Tibial nerve (tissue), 4 donors: Measurements from ENCODE around the gene SMAD5.

ENCODE experiments used
- CTCF ChIP-seq, 5 experiments: fragments of 200-600 bp in 3 of 5; fragments of 450-650 bp in 2 of 5; sonication (generic) in 3 of 5; IDR thresholded peaks; one replicate each; pipeline ENCODE4 v1.5.1; 2016 to 2019; ENCODE audit warnings: antibody characterized with exemption in 5 of 5, mild to moderate bottlenecking in 3 of 5, moderate library complexity in 2 of 5
- EP300 ChIP-seq, 2 donors: sonication (generic); formaldehyde crosslinking; IDR thresholded peaks; one replicate each; pipeline ENCODE4 v1.6.1; 2017; ENCODE audit warnings: antibody characterized with exemption in 2 of 2, mild to moderate bottlenecking in 1 of 2
- POLR2A ChIP-seq, 2 donors: fragments of 450-650 bp; IDR thresholded peaks; one replicate each; pipeline ENCODE4 v1.6.1; 2017; ENCODE audit warnings: antibody characterized with exemption in 2 of 2, mild to moderate bottlenecking in 2 of 2, moderate library complexity in 2 of 2

DNA sequence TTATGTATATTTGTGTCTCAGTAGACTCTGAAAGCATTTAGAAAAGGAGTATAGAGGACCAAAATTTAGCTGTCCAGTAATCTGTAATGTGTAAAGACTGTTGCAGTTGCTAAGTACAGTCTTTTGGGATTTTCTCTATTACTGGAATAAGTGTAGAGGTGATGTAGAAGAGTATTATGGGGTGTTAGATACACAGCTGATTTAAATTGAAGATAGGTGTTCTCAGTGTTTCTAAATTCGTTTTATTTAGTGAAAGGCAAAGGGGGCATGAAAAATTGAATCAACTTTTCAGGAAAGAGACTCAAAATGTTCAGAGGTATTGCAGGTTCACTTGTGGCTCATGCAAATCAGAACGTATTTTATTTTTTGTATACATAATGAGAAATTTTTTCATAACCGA is 13.6 kb downstream of the SMAD5 start:
- TF ChIP-seq CTCF (IDR thresholded peaks at IDR 0.05) = no peak
- no peak for TF ChIP-seq POLR2A (IDR thresholded peaks at IDR 0.05)
- TF ChIP-seq EP300 (IDR thresholded peaks at IDR 0.05) = no peak
